ENCODE data around the gene RAB11A.

DNA sequence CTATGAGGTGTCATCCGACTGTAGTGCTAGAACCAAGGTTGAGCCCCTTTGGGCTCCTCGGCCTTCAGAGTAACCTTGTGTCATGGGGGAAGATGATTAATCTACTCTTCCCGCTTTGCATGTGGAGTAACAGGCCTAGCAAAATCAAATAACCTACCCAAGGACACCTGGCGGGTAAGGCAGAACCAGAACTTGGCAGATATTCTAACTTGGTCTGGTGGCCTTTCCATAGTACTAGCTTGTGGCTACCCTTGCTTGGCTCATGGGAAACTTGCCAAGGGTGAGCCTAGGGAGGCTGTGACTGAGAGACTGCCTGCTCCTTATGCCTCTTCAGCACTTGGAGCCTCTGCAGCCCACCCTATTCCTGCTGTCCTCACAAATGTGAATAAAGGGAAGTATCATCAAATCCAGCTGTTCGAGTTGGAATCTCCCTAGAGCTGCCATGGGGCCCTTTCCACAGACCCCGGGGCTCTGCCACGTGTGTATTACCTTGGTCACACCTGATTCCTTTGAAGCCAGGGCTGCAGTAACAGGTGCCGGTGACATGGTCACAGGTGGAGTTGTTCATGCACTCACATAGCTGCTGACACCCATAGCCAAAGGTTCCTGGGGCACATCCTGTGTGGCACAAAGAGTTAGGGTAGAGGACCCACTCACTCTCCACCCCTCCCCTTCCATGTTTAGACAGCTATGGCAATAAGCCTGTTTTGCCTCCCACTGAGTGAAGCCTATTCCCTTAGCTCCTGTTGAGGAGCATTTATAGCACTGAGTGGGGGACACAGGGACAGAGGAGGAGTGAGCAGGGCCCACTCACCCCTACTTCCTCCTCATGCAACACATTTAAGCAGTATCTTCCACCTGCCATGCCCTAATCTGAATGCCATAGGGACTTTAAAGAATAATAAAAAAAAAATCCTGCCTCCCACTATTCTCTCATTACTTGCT lies 46.0 kb downstream of the RAB11A start:
- TF ChIP-seq, protein P1, sequence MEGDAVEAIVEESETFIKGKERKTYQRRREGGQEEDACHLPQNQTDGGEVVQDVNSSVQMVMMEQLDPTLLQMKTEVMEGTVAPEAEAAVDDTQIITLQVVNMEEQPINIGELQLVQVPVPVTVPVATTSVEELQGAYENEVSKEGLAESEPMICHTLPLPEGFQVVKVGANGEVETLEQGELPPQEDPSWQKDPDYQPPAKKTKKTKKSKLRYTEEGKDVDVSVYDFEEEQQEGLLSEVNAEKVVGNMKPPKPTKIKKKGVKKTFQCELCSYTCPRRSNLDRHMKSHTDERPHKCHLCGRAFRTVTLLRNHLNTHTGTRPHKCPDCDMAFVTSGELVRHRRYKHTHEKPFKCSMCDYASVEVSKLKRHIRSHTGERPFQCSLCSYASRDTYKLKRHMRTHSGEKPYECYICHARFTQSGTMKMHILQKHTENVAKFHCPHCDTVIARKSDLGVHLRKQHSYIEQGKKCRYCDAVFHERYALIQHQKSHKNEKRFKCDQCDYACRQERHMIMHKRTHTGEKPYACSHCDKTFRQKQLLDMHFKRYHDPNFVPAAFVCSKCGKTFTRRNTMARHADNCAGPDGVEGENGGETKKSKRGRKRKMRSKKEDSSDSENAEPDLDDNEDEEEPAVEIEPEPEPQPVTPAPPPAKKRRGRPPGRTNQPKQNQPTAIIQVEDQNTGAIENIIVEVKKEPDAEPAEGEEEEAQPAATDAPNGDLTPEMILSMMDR (IDR thresholded peaks at IDR 0.05) = no peak
- no peak for TF ChIP-seq POLR2A (IDR thresholded peaks at IDR 0.05)
